ENCODE measurements around the gene MYO15B.

GRCh38 chr17:75550139-75550465 is 37.5 kb upstream of the MYO15B start:
- TF ChIP-seq CTCF (conservative IDR thresholded peaks at IDR 0.05; ENCODE audit: low read depth, low read length) (no peak), EZH2 (IDR thresholded peaks at IDR 0.05; ENCODE audit: low read length, unreplicated experiment) (no peak), EZH2phosphoT487 (IDR thresholded peaks at IDR 0.05; ENCODE audit: borderline replicate concordance, low read length) (no peak)

Measured in PC-3 (cell line).